Memory B cell (primary cell): ENCODE measurements around the gene IQCN.

Experiments
- ATAC-seq: fragments of 150-1000 bp; cut with Tn5 transposase; 2 replicates; pipeline ENCODE4 v1.10.0; 2021; ENCODE audit warnings: low read depth, mild to moderate bottlenecking, moderate library complexity
- DNase-seq, 2 donors: peaks; one replicate each; pipeline ENCODE4 v3.0.0; 2022; ENCODE audit warnings: low spot score in 2 of 2
- H3K27ac Mint-ChIP-seq: one replicate; pipeline ENCODE4 v1.8.0; 2022; ENCODE audit warnings: mild to moderate bottlenecking, moderate library complexity, mixed read lengths
- H3K27me3 Mint-ChIP-seq: one replicate; pipeline ENCODE4 v1.8.0; 2022; ENCODE audit warnings: mixed read lengths
- H3K36me3 Mint-ChIP-seq: one replicate; pipeline ENCODE4 v1.8.0; 2022; ENCODE audit warnings: mild to moderate bottlenecking, mixed read lengths
- H3K4me1 Mint-ChIP-seq: one replicate; pipeline ENCODE4 v1.8.0; 2022; ENCODE audit warnings: mixed read lengths
- H3K4me3 Mint-ChIP-seq: one replicate; pipeline ENCODE4 v1.8.0; 2022; ENCODE audit warnings: mild to moderate bottlenecking, moderate library complexity, mixed read lengths
- H3K9me3 Mint-ChIP-seq: one replicate; pipeline ENCODE4 v1.8.0; 2022; ENCODE audit warnings: mixed read lengths

IQCN gene

DNA sequence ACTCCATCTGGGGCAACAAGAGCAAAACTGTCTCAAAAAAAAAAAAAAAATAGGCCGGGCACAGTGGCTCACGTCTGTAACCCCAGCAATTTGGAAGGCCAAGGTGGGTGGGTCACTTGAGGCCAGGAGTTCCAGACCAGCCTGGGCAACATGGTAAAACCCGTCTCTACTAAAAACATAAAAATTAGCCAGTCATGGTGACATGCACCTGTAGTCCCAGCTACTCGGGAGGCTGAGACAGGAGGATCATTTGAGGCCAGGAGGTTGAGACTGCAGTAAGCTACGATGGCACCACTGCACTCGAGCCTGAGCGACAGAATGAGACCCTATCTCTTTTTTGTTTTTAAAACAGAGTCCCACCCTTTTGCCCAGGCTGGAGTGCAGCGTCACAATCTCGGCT lies 3.9 kb downstream of the IQCN start:
- Mint-ChIP-seq H3K9me3 (no peaks in the 10 kb centered on the region), H3K27me3 (no peaks in the 10 kb centered on the region), H3K27ac (peak overlapping the region; percentile 67), H3K4me3 (no peak overlapping the region), H3K4me1 (peaks cover 24% of the 10 kb centered on the region), H3K36me3 (peaks cover 23% of the 10 kb centered on the region)
- no peak for DNase-seq
- ATAC-seq, result no peak

GRCh38 chr19:18269070-18269723 lies 5.1 kb downstream of the IQCN start:
- Mint-ChIP-seq H3K4me3 (no peak overlapping the region), H3K4me1 (peaks cover 14% of the 10 kb centered on the region), H3K36me3 (peaks cover 23% of the 10 kb centered on the region), H3K27ac (no peak overlapping the region), H3K9me3 (no peaks in the 10 kb centered on the region), H3K27me3 (no peaks in the 10 kb centered on the region)
- ATAC-seq (no peak), DNase-seq (no peak)

GRCh38 chr19:18266771-18267686 lies 7.2 kb downstream of the IQCN start:
- peak overlapping the region; percentile 58 for H3K27ac Mint-ChIP-seq
- ATAC-seq, result no peak

DNA sequence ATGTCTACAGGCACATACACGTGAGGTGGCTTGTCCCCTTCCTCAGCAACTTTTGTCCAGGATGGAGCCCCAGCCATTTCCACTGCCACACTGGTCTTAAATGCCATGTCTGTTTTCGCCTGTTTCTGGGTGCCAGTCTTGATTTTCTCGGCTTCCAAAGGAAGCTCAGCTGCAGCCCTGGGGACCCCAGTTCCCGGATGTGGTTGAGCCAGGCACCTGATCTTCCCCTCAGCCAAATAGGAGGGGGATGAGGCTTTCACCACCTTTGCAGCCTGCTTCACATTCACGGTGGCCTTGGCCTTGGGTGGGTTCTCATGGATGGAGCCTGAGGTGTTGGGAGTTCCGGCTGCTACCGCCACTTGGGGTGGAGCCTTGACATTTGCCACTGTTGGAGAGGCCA lies 8.7 kb downstream of the IQCN start:
- Mint-ChIP-seq H3K4me1 (peaks cover 18% of the 10 kb centered on the region), H3K36me3 (peaks cover 23% of the 10 kb centered on the region), H3K27ac (peak overlapping the region; percentile 58), H3K9me3 (no peaks in the 10 kb centered on the region), H3K4me3 (no peak overlapping the region), H3K27me3 (no peaks in the 10 kb centered on the region)
- ATAC-seq, result no peak
- no peak for DNase-seq

More at GRCh38 chr19:18266771-18267686, 7.2 kb downstream of the IQCN start:
- H3K4me3 Mint-ChIP-seq, result no peak overlapping the region
- H3K4me1 Mint-ChIP-seq, result peaks cover 12% of the 10 kb centered on the region
- no peaks in the 10 kb centered on the region for H3K9me3 Mint-ChIP-seq
- no peak for DNase-seq
- peaks cover 23% of the 10 kb centered on the region for H3K36me3 Mint-ChIP-seq
- H3K27me3 Mint-ChIP-seq, result no peaks in the 10 kb centered on the region

DNA sequence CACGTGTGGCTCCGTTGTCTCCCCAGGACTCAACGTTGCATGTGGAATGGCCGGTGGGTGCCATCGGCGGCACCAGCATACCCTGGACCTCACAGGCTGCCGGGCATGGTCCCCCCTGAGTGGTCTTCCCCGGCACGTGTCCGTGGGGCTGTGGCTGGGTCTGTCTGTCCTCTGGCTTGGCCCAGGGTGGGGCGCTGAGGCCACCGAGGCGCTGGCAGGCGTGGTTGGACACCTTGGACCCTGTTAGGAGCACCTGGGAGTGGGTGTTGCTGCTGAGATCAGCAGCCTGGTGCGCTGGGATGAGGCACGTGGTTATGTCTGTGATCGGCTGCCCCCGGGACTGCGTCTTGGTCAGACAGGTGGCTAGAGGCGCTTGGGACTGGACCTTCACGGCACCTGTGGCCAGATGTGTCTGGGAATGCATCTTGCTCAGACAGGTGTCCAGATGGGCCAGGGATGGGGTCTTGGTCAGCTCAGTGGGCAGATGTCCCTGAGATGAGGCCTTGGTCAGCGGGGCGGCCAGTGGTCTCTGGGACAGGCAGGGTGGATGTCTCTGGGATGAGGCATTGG lies 9.2 kb downstream of the IQCN start:
- H3K4me3 Mint-ChIP-seq, result no peak overlapping the region
- peaks cover 23% of the 10 kb centered on the region for H3K36me3 Mint-ChIP-seq
- no peak for ATAC-seq
- no peaks in the 10 kb centered on the region for H3K27me3 Mint-ChIP-seq
- H3K9me3 Mint-ChIP-seq, result no peaks in the 10 kb centered on the region
- DNase-seq, result peak in 1 of 2 donors; percentile 23
- peak overlapping the region; percentile 28 for H3K27ac Mint-ChIP-seq
- H3K4me1 Mint-ChIP-seq, result peaks cover 18% of the 10 kb centered on the region

DNA sequence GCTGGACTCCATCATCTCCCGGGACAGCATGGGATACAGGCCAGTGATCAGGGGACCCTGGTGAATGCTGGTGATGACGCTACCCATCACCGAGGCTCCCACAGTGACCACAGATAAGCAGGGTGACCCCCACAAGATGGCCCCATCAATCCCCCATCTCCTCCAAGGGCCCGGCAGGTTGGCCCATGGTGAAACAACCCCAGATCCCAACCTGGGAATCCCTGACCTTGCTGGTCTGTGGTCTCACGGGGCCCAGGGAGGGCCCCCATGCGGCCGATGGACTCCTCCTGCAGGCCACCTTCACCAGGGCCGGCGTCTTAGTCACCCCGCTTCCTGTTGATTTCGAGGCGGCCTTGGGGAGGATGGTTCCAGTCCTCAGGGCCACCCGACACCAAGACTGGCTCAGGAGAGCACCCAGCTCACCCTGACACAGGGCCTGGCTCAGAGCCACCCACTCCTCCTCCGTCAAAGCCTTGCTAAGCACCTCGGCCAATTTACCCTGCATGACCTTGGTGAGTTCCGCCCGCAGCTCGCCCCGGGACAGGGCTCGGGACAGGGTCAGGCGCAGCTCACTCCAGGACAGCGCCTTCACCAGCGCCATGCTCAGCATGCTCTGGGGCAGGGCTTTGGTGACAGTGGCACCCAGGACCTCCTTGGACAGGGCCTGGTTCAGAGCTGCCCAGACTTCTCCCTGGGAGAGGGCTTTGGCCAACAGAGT lies 10.0 kb downstream of the IQCN start:
- H3K4me3 Mint-ChIP-seq, result no peak overlapping the region
- no peak for ATAC-seq

GRCh38 chr19:18263324-18264136 lies 10.7 kb downstream of the IQCN start:
- DNase-seq (no peak), ATAC-seq (no peak)
- Mint-ChIP-seq H3K9me3 (no peaks in the 10 kb centered on the region), H3K36me3 (peaks cover 19% of the 10 kb centered on the region), H3K4me3 (no peak overlapping the region), H3K4me1 (peaks cover 13% of the 10 kb centered on the region), H3K27me3 (no peaks in the 10 kb centered on the region), H3K27ac (peak overlapping the region; percentile 45)

More for the DNA sequence above, 10.0 kb downstream of the IQCN start:
- H3K27me3 Mint-ChIP-seq, result no peaks in the 10 kb centered on the region
- H3K27ac Mint-ChIP-seq, result peak overlapping the region; percentile 45
- H3K9me3 Mint-ChIP-seq, result no peaks in the 10 kb centered on the region
- H3K36me3 Mint-ChIP-seq, result peaks cover 23% of the 10 kb centered on the region
- no peak for DNase-seq
- peaks cover 18% of the 10 kb centered on the region for H3K4me1 Mint-ChIP-seq

DNA sequence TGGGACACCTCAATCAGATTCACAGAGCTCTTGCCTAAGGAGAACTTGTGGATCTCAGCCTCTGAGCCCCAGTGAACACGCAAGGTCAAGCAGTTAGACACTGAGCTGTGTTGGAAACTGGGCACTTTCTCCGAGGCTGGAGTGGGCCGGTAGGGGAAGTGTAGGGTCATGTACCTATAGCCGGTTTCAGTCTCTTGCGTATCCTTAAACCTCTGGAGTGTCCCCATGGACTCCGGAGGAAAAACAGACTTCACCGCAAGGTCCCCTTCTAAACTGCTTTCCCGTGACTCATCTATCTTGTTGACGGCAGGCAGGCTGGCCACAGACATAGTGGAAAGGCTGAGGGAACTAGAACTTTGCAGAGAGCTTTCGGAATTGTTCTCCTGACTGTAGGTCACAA lies 11.3 kb downstream of the IQCN start:
- Mint-ChIP-seq H3K27me3 (no peaks in the 10 kb centered on the region), H3K27ac (no peak overlapping the region), H3K4me1 (peaks cover 11% of the 10 kb centered on the region), H3K36me3 (peaks cover 15% of the 10 kb centered on the region), H3K9me3 (no peaks in the 10 kb centered on the region), H3K4me3 (no peak overlapping the region)
- ATAC-seq (no peak), DNase-seq (no peak)

GRCh38 chr19:18262144-18262543 lies 12.1 kb downstream of the IQCN start:
- Mint-ChIP-seq H3K4me3 (no peak overlapping the region), H3K4me1 (peaks cover 11% of the 10 kb centered on the region), H3K27ac (no peak overlapping the region), H3K36me3 (peaks cover 15% of the 10 kb centered on the region), H3K9me3 (no peaks in the 10 kb centered on the region), H3K27me3 (no peaks in the 10 kb centered on the region)
- DNase-seq (no peak), ATAC-seq (no peak)

- Mint-ChIP-seq H3K9me3 (no peaks in the 10 kb centered on the region), H3K27ac (peak overlapping the region; percentile 68), H3K36me3 (peaks cover 10% of the 10 kb centered on the region), H3K27me3 (no peaks in the 10 kb centered on the region), H3K4me1 (peaks cover 11% of the 10 kb centered on the region), H3K4me3 (no peak overlapping the region)
- no peak for ATAC-seq
- DNase-seq, result peak in 1 of 2 donors; percentile 26
Observed at GRCh38 chr19:18261474-18261873, 12.8 kb downstream of the IQCN start.

DNA sequence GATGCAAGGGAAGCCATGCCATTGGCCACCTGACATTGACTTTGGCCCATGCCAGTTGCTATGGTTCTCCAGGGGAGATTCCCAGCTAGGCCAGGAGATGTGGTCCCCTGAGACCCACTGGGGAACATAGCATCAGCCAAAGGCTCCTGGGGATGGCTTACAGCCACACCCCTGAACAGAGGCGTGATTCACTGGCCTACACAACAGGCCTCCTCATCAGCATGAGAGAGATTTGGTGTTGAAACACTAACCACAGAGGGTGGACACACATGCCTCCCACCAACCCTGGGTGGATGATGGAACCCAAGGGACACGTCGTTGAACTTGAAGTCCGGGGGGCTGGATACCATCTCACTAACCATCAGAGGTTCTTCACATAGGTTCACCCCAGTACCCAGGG lies 14.4 kb downstream of the IQCN start:
- Mint-ChIP-seq H3K9me3 (peaks cover 1% of the 10 kb centered on the region), H3K27me3 (no peaks in the 10 kb centered on the region), H3K36me3 (peaks cover 2% of the 10 kb centered on the region), H3K4me3 (no peak overlapping the region), H3K4me1 (peaks cover 8% of the 10 kb centered on the region), H3K27ac (no peak overlapping the region)
- no peak for ATAC-seq
- DNase-seq, result no peak

DNA sequence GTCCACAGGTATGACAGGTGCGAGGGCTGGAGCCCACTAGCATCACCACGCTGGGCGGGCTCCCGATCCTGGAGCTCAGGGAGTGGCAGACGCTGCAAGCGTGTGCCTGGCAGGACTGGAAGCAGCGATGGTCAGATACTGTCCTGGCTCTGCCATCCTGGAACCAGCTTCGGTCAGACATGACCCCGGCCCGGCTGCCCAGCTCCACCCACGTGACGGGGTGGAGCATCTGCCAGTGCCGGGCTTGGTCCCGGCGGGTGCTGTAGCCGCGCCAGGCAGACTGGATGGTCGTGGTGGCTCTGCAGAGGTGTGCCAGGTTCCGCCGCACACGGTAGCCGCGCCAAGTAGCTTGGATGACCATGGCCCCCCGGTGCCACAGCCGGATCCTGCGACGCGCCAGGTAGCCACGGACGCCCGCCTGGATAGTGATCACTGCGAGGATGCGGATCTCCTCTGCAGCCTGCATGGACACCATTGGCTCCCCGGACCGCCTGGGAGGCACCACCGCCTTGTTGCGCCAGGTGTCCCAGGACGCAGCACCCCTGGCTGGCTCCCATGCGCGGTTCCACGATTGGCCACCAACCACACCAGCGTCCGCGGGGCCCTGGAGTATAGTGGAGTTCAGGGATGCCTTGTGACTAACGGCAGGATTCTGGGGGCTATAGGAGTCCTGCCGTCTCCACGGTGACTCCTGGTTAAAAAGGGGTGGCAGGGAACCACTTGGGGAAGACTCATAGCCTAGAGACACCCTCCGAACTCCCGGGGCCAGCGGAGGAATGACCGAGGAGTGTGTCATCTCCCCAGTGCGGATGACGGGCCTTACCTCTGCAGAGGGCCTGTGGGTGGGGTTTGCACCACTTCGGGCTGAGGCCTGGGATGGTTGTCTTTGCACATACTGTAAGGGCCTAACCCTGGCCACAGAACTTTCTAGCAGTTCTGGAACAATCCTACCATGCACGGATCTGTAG lies 16.5 kb downstream of the IQCN start:
- Mint-ChIP-seq H3K9me3 (peaks cover 1% of the 10 kb centered on the region), H3K36me3 (peaks cover 2% of the 10 kb centered on the region), H3K27me3 (no peaks in the 10 kb centered on the region), H3K27ac (no peak overlapping the region), H3K4me1 (peaks cover 22% of the 10 kb centered on the region), H3K4me3 (no peak overlapping the region)
- ATAC-seq (no peak), DNase-seq (peak in 1 of 2 donors; percentile 31)
